Neuronal stem cell (in vitro differentiated cells): ENCODE results near the gene SRA1.

Experiments
- DNase-seq: peaks from one replicate; pipeline ENCODE4 v3.0.0-alpha.2; 2013; ENCODE audit warnings: low spot score
- H2AFZ ChIP-seq: one replicate; pipeline ENCODE4 v1.6.1; 2013; ENCODE audit warnings: mild to moderate bottlenecking, low read length, inconsistent platforms
- H2AK5ac ChIP-seq: 2 replicates; pipeline ENCODE4 v1.6.1; 2013; ENCODE audit warnings: low read depth, mild to moderate bottlenecking, inconsistent platforms, low read length, moderate library complexity, mixed read lengths
- H2BK120ac ChIP-seq: 2 replicates; pipeline ENCODE4 v1.6.1; 2013; ENCODE audit warnings: low read depth, mild to moderate bottlenecking, inconsistent platforms, low read length, moderate library complexity, mixed read lengths
- H2BK12ac ChIP-seq: one replicate; pipeline ENCODE4 v1.6.1; 2013; ENCODE audit warnings: low read length, inconsistent platforms
- H2BK15ac ChIP-seq: 2 replicates; pipeline ENCODE4 v1.6.1; 2013; ENCODE audit warnings: mild to moderate bottlenecking, low read length, inconsistent platforms, mixed read lengths
- H2BK5ac ChIP-seq: one replicate; pipeline ENCODE4 v1.6.1; 2013; ENCODE audit warnings: inconsistent platforms, mild to moderate bottlenecking, low read length, moderate library complexity
- H3K14ac ChIP-seq: one replicate; pipeline ENCODE4 v1.6.1; 2013; ENCODE audit warnings: low read length, inconsistent platforms
- H3K18ac ChIP-seq: 2 replicates; pipeline ENCODE4 v1.6.1; 2013; ENCODE audit warnings: low read length, inconsistent platforms
- H3K23ac ChIP-seq: 2 replicates; pipeline ENCODE4 v1.6.1; 2013; ENCODE audit warnings: low read depth, mild to moderate bottlenecking, mixed read lengths, low read length, inconsistent platforms; ENCODE audit not compliant: poor library complexity
- H3K27ac ChIP-seq: replicated peaks from 3 replicates; pipeline ENCODE4 v1.5.1; 2013; ENCODE audit warnings: low read length, inconsistent platforms
- H3K27me3 ChIP-seq, 3 experiments: 2 replicates each; pipeline ENCODE4 v1.6.1; 2013; ENCODE audit warnings: low read length in 3 of 3, mild to moderate bottlenecking in 2 of 3, inconsistent platforms in 1 of 3, low read depth in 1 of 3, mixed read lengths in 1 of 3, moderate library complexity in 1 of 3; ENCODE audit not compliant: control insufficient read depth in 3 of 3, insufficient read depth in 3 of 3
- H3K36me3 ChIP-seq, 2 donors: replicated peaks in 1 of 2; 2 replicates each; pipeline ENCODE4 v1.6.1; 2013; ENCODE audit warnings: low read length in 2 of 2; ENCODE audit not compliant: control insufficient read depth in 2 of 2, insufficient read depth in 2 of 2
- H3K4ac ChIP-seq: 2 replicates; pipeline ENCODE4 v1.6.1; 2013; ENCODE audit warnings: inconsistent platforms, mild to moderate bottlenecking, low read length, moderate library complexity
- H3K4me1 ChIP-seq, 2 donors: 1 replicate in 1 of 2; 2 replicates in 1 of 2; pipeline ENCODE4 v1.6.1; 2013; ENCODE audit warnings: low read length in 2 of 2, low read depth in 1 of 2; ENCODE audit not compliant: control insufficient read depth in 2 of 2, insufficient read depth in 1 of 2
- H3K4me2 ChIP-seq: one replicate; pipeline ENCODE4 v1.6.1; 2013; ENCODE audit warnings: mild to moderate bottlenecking, low read length, inconsistent platforms; ENCODE audit not compliant: insufficient read depth, poor library complexity, severe bottlenecking
- H3K4me3 ChIP-seq, 2 donors: 2 replicates each; pipeline ENCODE4 v1.5.1; 2013; ENCODE audit warnings: low read length in 2 of 2, mild to moderate bottlenecking in 2 of 2, inconsistent platforms in 1 of 2, moderate library complexity in 1 of 2
- H3K79me1 ChIP-seq: one replicate; pipeline ENCODE4 v1.6.1; 2013; ENCODE audit warnings: low read depth, mild to moderate bottlenecking, inconsistent platforms, low read length, moderate library complexity
- H3K9ac ChIP-seq: one replicate; pipeline ENCODE4 v1.6.1; 2013; ENCODE audit warnings: mild to moderate bottlenecking, low read depth, low read length, inconsistent platforms; ENCODE audit not compliant: poor library complexity
- H3K9me3 ChIP-seq, 2 donors: replicated peaks in 1 of 2; 2 replicates each; pipeline versions ENCODE3 to v1.6.1; 2013; ENCODE audit warnings: low read length in 2 of 2, mild to moderate bottlenecking in 2 of 2, inconsistent platforms in 1 of 2, low read depth in 1 of 2, mixed read lengths in 1 of 2, moderate library complexity in 1 of 2; ENCODE audit not compliant: control insufficient read depth in 2 of 2, insufficient read depth in 1 of 2
- H4K8ac ChIP-seq: one replicate; pipeline ENCODE4 v1.6.1; 2013; ENCODE audit warnings: low read depth, mild to moderate bottlenecking, inconsistent platforms, low read length, moderate library complexity
- H4K91ac ChIP-seq: one replicate; pipeline ENCODE4 v1.6.1; 2013; ENCODE audit warnings: low read length, low read depth, mild to moderate bottlenecking, inconsistent platforms; ENCODE audit not compliant: poor library complexity
- WGBS, 2 donors: extraction: QIAGEN DNeasy Blood & Tissue Kit; methylation state at CpG; one replicate each; pipeline ENCODE4 v1.1.7; 2013; ENCODE audit warnings: missing lambda C conversion rate in 2 of 2, mixed read lengths in 1 of 2; ENCODE audit not compliant: insufficient read length in 2 of 2, insufficient replicate concordance in 1 of 2; ENCODE audit errors: extremely low coverage in 2 of 2; 5-methylcytosine and 5-hydroxymethylcytosine counted together

SRA1 gene

DNA sequence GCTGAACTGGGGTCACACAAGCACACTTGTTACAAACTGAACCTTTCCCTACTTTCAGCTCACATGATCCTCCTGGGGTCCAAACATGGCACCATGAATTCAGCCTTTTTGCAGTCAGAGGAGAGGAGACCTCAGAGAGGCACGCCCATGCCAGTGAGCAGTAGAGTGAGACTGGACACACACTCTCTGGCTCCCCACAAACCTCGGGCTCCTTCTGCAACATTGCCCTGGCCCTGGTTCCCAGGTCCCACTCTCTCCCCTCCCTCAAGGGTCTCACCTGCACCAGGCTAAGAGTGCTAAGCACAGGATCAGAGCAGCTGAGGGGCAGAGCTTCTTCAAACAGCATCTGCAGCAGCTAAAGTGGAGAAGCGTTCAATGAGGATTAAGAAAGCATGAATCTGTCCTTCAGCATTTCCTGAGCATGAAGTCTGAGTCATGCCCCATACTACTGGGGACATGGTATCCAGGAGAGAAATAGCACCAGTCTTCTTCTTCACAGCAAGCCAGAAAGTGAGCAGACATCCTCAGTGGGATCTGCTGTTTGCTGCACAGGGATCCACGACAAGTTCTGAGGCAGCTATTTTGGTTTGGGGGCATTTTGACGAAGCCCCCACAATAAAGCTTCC is 34.6 kb upstream of the SRA1 start:
- no peak for DNase-seq
- Histone ChIP-seq H2BK15ac (no peak overlapping the region), H2BK12ac (no peak overlapping the region), H3K9me3 (no peaks in the 10 kb centered on the region), H2AK5ac (no peak overlapping the region), H3K4me1 (peaks cover 0 to 1% of the 10 kb centered on the region in 2 donors), H3K79me1 (no peaks in the 10 kb centered on the region), H4K8ac (no peak overlapping the region), H3K23ac (no peak overlapping the region), H3K27me3 (peaks cover 0 to 7% (median 0%) of the 10 kb centered on the region in 3 experiments), H3K4me3 (no peak overlapping the region), H4K91ac (no peak overlapping the region), H3K4me2 (no peak overlapping the region), H3K27ac (no peak overlapping the region), H2BK5ac (no peak overlapping the region), H2BK120ac (no peak overlapping the region), H3K14ac (peak overlapping the region; percentile 71), H3K36me3 (no peaks in the 10 kb centered on the region), H3K9ac (no peak overlapping the region), H2AFZ (peak overlapping the region; percentile 8), H3K4ac (no peak overlapping the region), H3K18ac (peak overlapping the region; percentile 35)
- no CpG with 5 or more reads among the region's 5 CpGs for WGBS, 2 donors

DNA sequence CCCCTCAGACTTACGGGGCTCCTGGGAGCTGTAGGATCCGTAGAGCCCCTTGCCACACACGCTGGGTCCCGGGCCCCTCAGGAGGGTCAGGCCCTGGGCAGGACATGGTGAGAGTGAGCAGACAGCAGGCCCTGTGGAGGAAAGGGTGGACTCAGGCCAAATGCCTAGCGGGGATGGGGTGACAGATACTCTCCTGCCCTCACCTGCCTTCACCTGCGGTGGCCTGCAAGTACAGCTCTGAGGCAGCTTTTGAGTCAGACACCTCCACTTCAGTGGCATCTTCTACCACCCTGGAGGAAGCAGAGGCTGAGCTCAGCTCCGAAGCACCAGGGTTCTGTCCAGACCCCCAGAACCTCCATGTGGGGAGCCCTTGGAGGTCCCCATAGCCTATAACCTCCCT is 33.6 kb upstream of the SRA1 start:
- Histone ChIP-seq H2AK5ac (no peak overlapping the region), H3K4me1 (peaks cover 0 to 1% of the 10 kb centered on the region in 2 donors), H3K4me2 (no peak overlapping the region), H3K27ac (no peak overlapping the region), H2BK12ac (no peak overlapping the region), H3K79me1 (no peaks in the 10 kb centered on the region), H2BK5ac (no peak overlapping the region), H3K9ac (no peak overlapping the region), H3K14ac (no peak overlapping the region), H3K36me3 (no peaks in the 10 kb centered on the region), H3K9me3 (no peaks in the 10 kb centered on the region), H3K4ac (no peak overlapping the region), H2BK120ac (no peak overlapping the region), H4K91ac (no peak overlapping the region), H3K27me3 (peaks cover 0 to 7% (median 0%) of the 10 kb centered on the region in 3 experiments), H3K4me3 (peak overlapping the region in 1 of 2 donors; percentile 60), H4K8ac (no peak overlapping the region), H3K23ac (no peak overlapping the region), H2BK15ac (no peak overlapping the region), H2AFZ (no peak overlapping the region), H3K18ac (peak overlapping the region; percentile 57)
- DNase-seq = no peak
- no CpG with 5 or more reads among the region's 7 CpGs for WGBS, 2 donors

DNA sequence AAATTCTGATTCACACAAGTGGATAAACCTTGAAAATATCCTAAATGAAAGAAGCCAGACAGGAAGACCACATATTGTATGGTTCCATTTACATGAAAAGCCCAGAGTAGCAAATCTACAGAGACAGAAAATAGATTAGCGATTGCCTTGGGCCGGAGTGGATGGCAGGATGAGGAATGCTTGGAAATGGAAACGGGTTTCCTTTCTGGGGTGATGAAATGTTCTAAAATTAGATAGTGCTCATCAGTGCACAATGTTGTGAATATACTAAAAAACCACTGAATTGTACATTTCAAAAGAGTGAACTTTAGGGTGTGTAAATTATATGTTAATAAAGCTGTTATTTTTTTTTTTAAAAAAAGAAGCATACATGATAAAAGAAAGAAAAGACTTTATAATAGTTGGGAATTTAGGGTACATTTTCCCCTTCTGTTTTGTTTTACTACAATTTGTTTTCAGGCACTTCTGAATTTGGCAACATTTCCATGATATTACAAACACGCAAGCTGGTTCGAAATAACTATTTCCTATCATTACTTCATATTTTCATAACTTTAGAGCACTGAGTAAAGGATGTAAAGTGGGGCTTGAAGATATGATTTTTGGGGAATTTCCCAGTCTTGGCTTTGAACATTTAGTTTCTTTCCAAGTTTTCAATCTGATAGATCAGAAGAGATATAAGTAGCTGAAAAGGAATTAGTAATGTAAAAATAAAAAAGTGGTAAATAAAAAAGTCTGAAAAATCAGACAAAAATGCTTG is 31.2 kb upstream of the SRA1 start:
- Histone ChIP-seq H3K18ac (no peak overlapping the region), H3K9ac (no peak overlapping the region), H3K23ac (no peak overlapping the region), H3K4me3 (no peak overlapping the region), H3K27me3 (peaks cover 0 to 3% (median 0%) of the 10 kb centered on the region in 3 experiments), H3K79me1 (no peaks in the 10 kb centered on the region), H3K14ac (no peak overlapping the region), H3K4me2 (no peak overlapping the region), H2BK5ac (no peak overlapping the region), H2BK120ac (no peak overlapping the region), H2AFZ (no peak overlapping the region), H2BK15ac (no peak overlapping the region), H3K9me3 (no peaks in the 10 kb centered on the region), H4K91ac (no peak overlapping the region), H2BK12ac (no peak overlapping the region), H3K27ac (no peak overlapping the region), H4K8ac (no peak overlapping the region), H3K4ac (no peak overlapping the region), H3K4me1 (peaks cover 0 to 1% of the 10 kb centered on the region in 2 donors), H2AK5ac (no peak overlapping the region), H3K36me3 (no peaks in the 10 kb centered on the region)
- DNase-seq = no peak
- no CpG with 5 or more reads among the region's 5 CpGs for WGBS, 2 donors

DNA sequence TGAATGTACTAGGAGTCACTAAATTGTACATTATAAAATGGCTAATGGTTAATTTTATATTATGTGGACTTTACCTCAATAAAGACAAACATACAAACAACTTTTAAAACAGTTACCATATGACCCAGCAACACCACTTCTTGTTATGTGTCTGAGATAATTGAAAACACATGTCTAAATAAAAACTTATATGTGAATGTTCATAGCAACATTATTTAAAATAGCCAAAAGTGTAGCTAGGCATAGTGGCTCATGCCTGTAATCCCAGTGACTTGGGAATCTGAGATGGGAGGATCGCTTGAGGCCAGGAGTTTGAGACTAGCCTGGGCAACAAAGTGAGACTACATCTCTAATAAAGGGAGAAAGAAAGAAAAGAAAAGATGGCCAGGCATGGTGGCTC is 30.2 kb upstream of the SRA1 start:
- Histone ChIP-seq H3K9ac (no peak overlapping the region), H3K4me2 (no peak overlapping the region), H2BK5ac (no peak overlapping the region), H3K4me3 (no peak overlapping the region), H2BK12ac (no peak overlapping the region), H2AK5ac (no peak overlapping the region), H3K27ac (no peak overlapping the region), H3K27me3 (peaks cover 0 to 3% (median 0%) of the 10 kb centered on the region in 3 experiments), H3K9me3 (no peaks in the 10 kb centered on the region), H3K23ac (no peak overlapping the region), H3K4ac (no peak overlapping the region), H3K79me1 (no peaks in the 10 kb centered on the region), H3K36me3 (no peaks in the 10 kb centered on the region), H3K18ac (no peak overlapping the region), H2AFZ (no peak overlapping the region), H3K4me1 (peaks cover 0 to 1% of the 10 kb centered on the region in 2 donors), H2BK120ac (no peak overlapping the region), H3K14ac (no peak overlapping the region), H4K8ac (no peak overlapping the region), H4K91ac (no peak overlapping the region), H2BK15ac (no peak overlapping the region)
- DNase-seq = no peak
- WGBS, 2 donors = no CpG with 5 or more reads among the region's 1 CpG
